Heart left ventricle (tissue), 16 donors: Measurements from ENCODE around the gene YRDC. TPM values are rescaled to one million over a fixed set of nuclear protein-coding genes. Genes with fewer than 3 reads are reported as not detected.

Source experiments
- ATAC-seq, 4 donors: fragments of 200-7000 bp; cut with Tn5 transposase; one replicate each; pipeline ENCODE4 v1.9.1; 2020 to 2022; ENCODE audit warnings: moderate library complexity in 4 of 4, mild to moderate bottlenecking in 3 of 4, moderate number of reproducible peaks in 1 of 4
- DNase-seq, 5 donors: peaks; one replicate each; pipeline ENCODE4 v3.0.0-alpha.2; 2020
- H3K27ac ChIP-seq, 12 donors: fragments of 200-600 bp; sonication (generic) in 4 of 12; one replicate each; pipeline versions ENCODE4 v1.5.0 to v1.8.0; 2016 to 2022; ENCODE audit warnings: mild to moderate bottlenecking in 2 of 12
- H3K27me3 ChIP-seq, 9 donors: fragments of 200-600 bp; sonication (generic) in 2 of 9; one replicate each; pipeline versions ENCODE4 v1.5.1 to v1.8.0; 2016 to 2022; ENCODE audit warnings: mild to moderate bottlenecking in 3 of 9
- H3K36me3 ChIP-seq, 9 donors: fragments of 200-600 bp; sonication (generic) in 2 of 9; one replicate each; pipeline versions ENCODE4 v1.5.0 to v1.8.0; 2018 to 2022; ENCODE audit warnings: mild to moderate bottlenecking in 2 of 9
- H3K4me1 ChIP-seq, 12 donors: fragments of 200-600 bp; sonication (generic) in 4 of 12; one replicate each; pipeline versions ENCODE4 v1.5.0 to v1.8.0; 2016 to 2022; ENCODE audit warnings: mild to moderate bottlenecking in 3 of 12
- H3K4me3 ChIP-seq, 12 donors: fragments of 200-600 bp; sonication (generic) in 4 of 12; one replicate each; pipeline versions ENCODE4 v1.5.0 to v1.8.0; 2017 to 2022; ENCODE audit warnings: mild to moderate bottlenecking in 9 of 12, moderate library complexity in 4 of 12
- H3K9me3 ChIP-seq, 12 donors: fragments of 200-600 bp; sonication (generic) in 4 of 12; one replicate each; pipeline versions ENCODE4 v1.5.0 to v1.8.0; 2016 to 2022; ENCODE audit warnings: mild to moderate bottlenecking in 1 of 12
- CTCF ChIP-seq, 12 donors: fragments of 200-600 bp; sonication (generic) in 4 of 12; IDR thresholded peaks; one replicate each; pipeline versions ENCODE4 v1.5.0 to v1.8.0; 2018 to 2022; ENCODE audit warnings: antibody characterized with exemption in 12 of 12, mild to moderate bottlenecking in 5 of 12
- POLR2A ChIP-seq, 2 donors: fragments of 450-650 bp; IDR thresholded peaks; one replicate each; pipeline ENCODE4 v1.6.1; 2017; ENCODE audit warnings: antibody characterized with exemption in 2 of 2, mild to moderate bottlenecking in 2 of 2, moderate library complexity in 2 of 2
- WGBS, 4 donors: extraction: QIAGEN DNeasy Blood & Tissue Kit in 2 of 4; methylation state at CpG; one replicate each; pipeline versions ENCODE4 v1.1.5 to v1.1.7; 2013 to 2018; 5-methylcytosine and 5-hydroxymethylcytosine counted together
- intact Hi-C, 10 donors: fragments of 100-400 bp; cut with DNase I; formaldehyde crosslinking; loops; one replicate each; pipeline versions ENCODE4 v1.11.1 to v1.14.2; 2022
- polyA plus RNA-seq, 2 donors: library from polyadenylated mRNA; stranded (reverse); fragments of 200-250 nt; gene quantifications; one replicate each; pipeline ENCODE4 v1.2.3, GENCODE V29; 2013
- total RNA-seq, 9 donors: library from RNA; depleted of rRNA in 2 of 9; stranded (reverse); fragments of >200 nt in 2 of 9; fragmentation: NEBNext Ultra II Directional in 3 of 9; extraction: Animal tissue kit (Norgen Biotek cat#: 25700) in 3 of 9; gene quantifications; one replicate each; pipeline versions ENCODE4 v1.1.0 to v1.2.4, GENCODE V29; 2016 to 2023
- donor health status: ischemic (EF 13 %, LVEDD 7.1; RV severe dilation, severe dysfunction).
- donor health status: healthy with polysubstance abuse.
- donor health status: DM: no; HTN: yes; CAD: no.
- donor health status: DM: no; HTN: no; CAD: no.
- donor health status: ischemic (EF 25% LVEDD 6.9; RV normal size, moderate dysfunction).
- donor health status: ischemic (EF 25% LVEDD 5.7; RV mildly dilated, moderate dysfunction).
- donor health status: healthy.
- donor health status: DM: yes; HTN: yes; CAD: no.
- donor health status: ischemic (EF 35%, LVEDD 5.7; RV mildly dilated, moderate dysfunction).
- donor health status: nonischemic (EF 11% LVEDD 7.7; RV severe dilation, severe dysfunction).
- donor health status: DM: yes; HTN: yes; CAD: no.
- donor health status: PGD.
- donor health status: ischemic (EF 29% LVEDD 5.4; RV normal size, mild dysfunction).
- donor health status: nonischemic (EF 23%, LVEDD 6.1; RV moderate dilation, normal function).

Gene YRDC
- total and polyA plus RNA-seq, 11 donors, result 2.8 to 21.3 (median 6.1) TPM

GRCh38 chr1:37851782-37852210, 43.8 kb upstream of the YRDC start:
- Histone ChIP-seq H3K27me3 (no peaks in the 10 kb centered on the region), H3K36me3 (peaks cover 0 to 65% (median 25%) of the 10 kb centered on the region in 9 donors), H3K9me3 (no peaks in the 10 kb centered on the region), H3K4me3 (no peak overlapping the region), H3K4me1 (peaks cover 0 to 91% (median 26%) of the 10 kb centered on the region in 12 donors), H3K27ac (peak overlapping the region in 1 of 12 donors; percentile 77)
- intact Hi-C loops, result loop anchor here in 2 of 10 donors (10.0 kb wide), 2 partner anchors 47 to 157 kb away; partner anchors contain the start of genes C1orf122 (in 1 of the 2), CDCA8 (in 1 of the 2) and YRDC (in 1 of the 2)
- WGBS, 4 donors, result 73 to 85% (median 78%) methylated on average over 2 of the region's 2 CpGs
- peak in 3 of 4 donors; percentile 16 to 33 (median 28) for ATAC-seq
- TF ChIP-seq POLR2A (IDR thresholded peaks at IDR 0.05), result no peak
- no peak for TF ChIP-seq CTCF (IDR thresholded peaks at IDR 0.05)
- DNase-seq, result no peak

DNA sequence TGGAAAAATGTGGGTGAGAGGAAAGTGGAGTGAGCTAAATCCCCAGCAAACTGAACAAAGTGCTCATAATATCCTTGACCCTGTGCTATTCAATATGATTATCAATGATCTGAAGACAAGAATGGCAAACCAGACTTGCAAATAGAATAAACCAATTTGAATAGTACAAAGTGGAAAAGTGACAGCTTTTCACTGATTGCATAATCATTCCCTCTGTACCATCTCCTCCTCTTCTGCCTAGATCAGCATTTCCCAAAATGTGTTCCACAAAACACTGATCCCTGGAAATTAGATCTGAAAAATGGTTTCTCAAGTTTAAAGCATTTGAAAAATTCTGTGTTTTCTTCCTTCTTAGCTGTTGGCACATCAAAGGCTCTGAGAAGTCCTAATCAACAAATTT, 43.3 kb upstream of the YRDC start:
- Histone ChIP-seq H3K4me1 (peaks cover 0 to 91% (median 20%) of the 10 kb centered on the region in 12 donors), H3K36me3 (peaks cover 0 to 60% (median 20%) of the 10 kb centered on the region in 9 donors), H3K27ac (peak overlapping the region in 1 of 12 donors; percentile 77), H3K4me3 (no peak overlapping the region), H3K9me3 (no peaks in the 10 kb centered on the region), H3K27me3 (no peaks in the 10 kb centered on the region)
- DNase-seq, result no peak
- no peak for TF ChIP-seq CTCF (IDR thresholded peaks at IDR 0.05)
- TF ChIP-seq POLR2A (IDR thresholded peaks at IDR 0.05), result no peak
- intact Hi-C loops, result loop anchor here in 2 of 10 donors (10.0 kb wide), 2 partner anchors 46 to 156 kb away; partner anchors contain the start of genes C1orf122 (in 1 of the 2), CDCA8 (in 1 of the 2) and YRDC (in 1 of the 2)
- ATAC-seq, result no peak

GRCh38 chr1:37850352-37850955, 42.4 kb upstream of the YRDC start:
- H3K9me3 ChIP-seq, result no peaks in the 10 kb centered on the region
- peaks cover 0 to 91% (median 14%) of the 10 kb centered on the region in 12 donors for H3K4me1 ChIP-seq
- 89 to 93% (median 90%) methylated on average over 6 of the region's 6 CpGs for WGBS, 4 donors
- peaks cover 0 to 52% (median 19%) of the 10 kb centered on the region in 9 donors for H3K36me3 ChIP-seq
- peak overlapping the region in 1 of 12 donors; percentile 77 for H3K27ac ChIP-seq
- TF ChIP-seq CTCF (IDR thresholded peaks at IDR 0.05), result no peak
- intact Hi-C loops, result loop anchor here in 2 of 10 donors (10.0 kb wide), 2 partner anchors 46 to 156 kb away; partner anchors contain the start of genes C1orf122 (in 1 of the 2), CDCA8 (in 1 of the 2) and YRDC (in 1 of the 2)
- no peaks in the 10 kb centered on the region for H3K27me3 ChIP-seq
- DNase-seq (no peak), ATAC-seq (no peak)
- no peak overlapping the region for H3K4me3 ChIP-seq

GRCh38 chr1:37849480-37849879, 41.5 kb upstream of the YRDC start:
- Histone ChIP-seq H3K27me3 (no peaks in the 10 kb centered on the region), H3K27ac (peak overlapping the region in 1 of 12 donors; percentile 77), H3K4me1 (peaks cover 0 to 95% (median 12%) of the 10 kb centered on the region in 12 donors), H3K4me3 (no peak overlapping the region), H3K9me3 (no peaks in the 10 kb centered on the region), H3K36me3 (peaks cover 0 to 42% (median 9%) of the 10 kb centered on the region in 9 donors)
- WGBS, 4 donors, result 94 to 98% (median 96%) methylated on average over 3 of the region's 3 CpGs
- TF ChIP-seq POLR2A (IDR thresholded peaks at IDR 0.05), result no peak
- TF ChIP-seq CTCF (IDR thresholded peaks at IDR 0.05), result no peak
- ATAC-seq (no peak), DNase-seq (no peak)
- intact Hi-C loops, result no loop called here
